Astrocyte of the cerebellum (primary cell): Measurements from ENCODE around the gene DNAJC1.

Source experiments
- DNase-seq: peaks from one replicate; pipeline ENCODE4 v3.0.0-alpha.2; 2011; ENCODE audit warnings: low read depth
- H3K4me3 ChIP-seq: 2 replicates; pipeline ENCODE4 v1.5.1; 2011; ENCODE audit warnings: mild to moderate bottlenecking, low read depth, low read length, moderate library complexity
- in situ Hi-C: cut with HindIII; loops from 2 replicates; pipeline ENCODE4 v1.10.0; 2017; ENCODE audit warnings: low sequenced_read_pairs
- TF ChIP-seq, protein P1 (sequence below): IDR thresholded peaks from 2 replicates; pipeline ENCODE4 v1.5.1; 2012; ENCODE audit warnings: low read length, low read depth, moderate library complexity, mild to moderate bottlenecking; ENCODE audit errors: missing control alignments

Gene DNAJC1

DNA sequence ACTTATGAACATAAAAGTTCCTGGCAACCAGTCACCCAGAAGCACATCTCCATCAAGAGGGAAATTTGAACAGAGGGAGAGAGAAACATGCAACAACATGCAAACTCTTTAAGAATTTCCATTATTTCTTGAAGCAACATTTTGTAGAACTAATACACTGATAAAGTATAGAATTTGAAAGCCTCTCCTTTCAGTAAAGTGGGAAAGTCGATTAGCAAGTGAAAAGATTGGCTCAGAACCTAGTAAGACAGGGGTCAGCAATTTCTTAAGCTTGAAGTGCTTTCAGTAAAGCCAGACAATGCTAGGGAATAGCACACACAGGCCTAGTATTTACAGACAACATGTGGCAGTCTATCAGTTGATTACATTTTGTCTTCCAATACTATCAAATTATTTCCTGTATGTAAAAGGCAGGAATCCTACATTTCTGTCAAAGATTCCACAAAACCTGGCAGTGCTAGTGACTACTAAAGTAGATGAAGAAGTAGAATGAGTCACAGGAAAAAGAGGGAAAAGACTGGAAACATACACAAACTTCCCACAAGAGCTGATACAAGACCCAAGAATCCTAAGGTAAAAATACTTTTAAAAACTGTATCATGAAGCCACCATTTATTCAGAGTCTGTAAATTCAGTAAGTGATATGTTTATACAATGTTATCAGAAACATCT lies 25.2 kb downstream of the DNAJC1 start:
- TF ChIP-seq, protein P1, sequence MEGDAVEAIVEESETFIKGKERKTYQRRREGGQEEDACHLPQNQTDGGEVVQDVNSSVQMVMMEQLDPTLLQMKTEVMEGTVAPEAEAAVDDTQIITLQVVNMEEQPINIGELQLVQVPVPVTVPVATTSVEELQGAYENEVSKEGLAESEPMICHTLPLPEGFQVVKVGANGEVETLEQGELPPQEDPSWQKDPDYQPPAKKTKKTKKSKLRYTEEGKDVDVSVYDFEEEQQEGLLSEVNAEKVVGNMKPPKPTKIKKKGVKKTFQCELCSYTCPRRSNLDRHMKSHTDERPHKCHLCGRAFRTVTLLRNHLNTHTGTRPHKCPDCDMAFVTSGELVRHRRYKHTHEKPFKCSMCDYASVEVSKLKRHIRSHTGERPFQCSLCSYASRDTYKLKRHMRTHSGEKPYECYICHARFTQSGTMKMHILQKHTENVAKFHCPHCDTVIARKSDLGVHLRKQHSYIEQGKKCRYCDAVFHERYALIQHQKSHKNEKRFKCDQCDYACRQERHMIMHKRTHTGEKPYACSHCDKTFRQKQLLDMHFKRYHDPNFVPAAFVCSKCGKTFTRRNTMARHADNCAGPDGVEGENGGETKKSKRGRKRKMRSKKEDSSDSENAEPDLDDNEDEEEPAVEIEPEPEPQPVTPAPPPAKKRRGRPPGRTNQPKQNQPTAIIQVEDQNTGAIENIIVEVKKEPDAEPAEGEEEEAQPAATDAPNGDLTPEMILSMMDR = no peak
- in situ Hi-C loops = loop anchor here (25.0 kb wide), 1 partner anchor 1009 kb away; no protein-coding TSS in a partner anchor
- peak; percentile 33 for DNase-seq
- H3K4me3 ChIP-seq = no peak overlapping the region

- TF ChIP-seq, protein P1 = no peak
- no peak overlapping the region for H3K4me3 ChIP-seq
- no peak for DNase-seq
- in situ Hi-C loops = loop anchor here (25.0 kb wide), 1 partner anchor 1011 kb away; no protein-coding TSS in a partner anchor
These were observed 26.8 kb downstream of the DNAJC1 start for GRCh38 chr10:21976739-21977138.

- in situ Hi-C loops = loop anchor here (25.0 kb wide), 1 partner anchor 1011 kb away; no protein-coding TSS in a partner anchor
- TF ChIP-seq, protein P1 = no peak
- no peak overlapping the region for H3K4me3 ChIP-seq
- DNase-seq = no peak
These were observed 27.2 kb downstream of the DNAJC1 start for GRCh38 chr10:21976280-21976679.

- in situ Hi-C loops = loop anchor here (25.0 kb wide), 1 partner anchor 1012 kb away; no protein-coding TSS in a partner anchor
- TF ChIP-seq, protein P1 = no peak
- no peak for DNase-seq
- no peak overlapping the region for H3K4me3 ChIP-seq
These were observed 28.0 kb downstream of the DNAJC1 start for GRCh38 chr10:21975378-21975990.

- no peak overlapping the region for H3K4me3 ChIP-seq
- DNase-seq = no peak
- in situ Hi-C loops = no loop called here
- TF ChIP-seq, protein P1 = no peak
These were observed 30.9 kb downstream of the DNAJC1 start for GRCh38 chr10:21972584-21972983.

GRCh38 chr10:21969326-21970287 lies 33.9 kb downstream of the DNAJC1 start:
- no peak for DNase-seq
- TF ChIP-seq, protein P1 = no peak
- H3K4me3 ChIP-seq = no peak overlapping the region
- in situ Hi-C loops = no loop called here
